Left cardiac atrium (tissue), 4 donors: ENCODE measurements around the gene NOTCH1. TPM values are rescaled to one million over a fixed set of nuclear protein-coding genes. Genes with fewer than 3 reads are reported as not detected.

Source experiments
- ATAC-seq, 2 donors: fragments of 200-7000 bp; cut with Tn5 transposase; one replicate each; pipeline ENCODE4 v1.9.1; 2020; ENCODE audit warnings: mild to moderate bottlenecking in 2 of 2, moderate library complexity in 2 of 2
- DNase-seq: peaks from one replicate; pipeline ENCODE4 v3.0.0-alpha.2; 2020
- intact Hi-C, 2 donors: fragments of 100-400 bp; cut with DNase I; formaldehyde crosslinking; loops; one replicate each; pipeline versions ENCODE4 v1.14.1 to v1.15.1; 2022 to 2023
- long read RNA-seq: library from polyadenylated mRNA; unstranded; transcript quantifications from one replicate; pipeline ENCODE4 v2.0.0, GENCODE V29; 2021
- total RNA-seq, 2 donors: library from RNA; stranded (reverse); fragmentation: NEBNext Ultra II Directional; extraction: Animal tissue kit (Norgen Biotek cat#: 25700); gene quantifications; one replicate each; pipeline ENCODE4 v1.2.1, GENCODE V29; 2021
- donor health status: DM: no; HTN: yes; CAD: no.
- donor health status: DM: no; HTN: yes; CAD: no; lungs with severe emphysema.
- donor health status: DM: yes; HTN: yes; CAD: no.
- donor health status: Dilated cardiomyopathy.

NOTCH1 gene
- 10 to 100 TPM; 22.7 to 36.0 TPM for total RNA-seq
- long read RNA-seq, partial matches to known transcripts = 2 of 5 reads
- long read RNA-seq, other reads (novel, unspliced or antisense) = 3 of 5 reads

- ATAC-seq (peak; percentile 81 to 84), DNase-seq (peak; percentile 95)
- intact Hi-C loops = loop anchor here (10.0 kb wide), 3 partner anchors 51 to 79 kb away; no protein-coding TSS in a partner anchor
Observed at GRCh38 chr9:136545965-136546696, at the start of gene NOTCH1. TSS of gene NOTCH1 (minus strand) at chr9:136546048. CDS start at chr9:136545786, 262 bp downstream.

- intact Hi-C loops = no loop called here
- ATAC-seq (no peak), DNase-seq (no peak)
Observed at GRCh38 chr9:136594492-136594891, 48.6 kb upstream of the NOTCH1 start.

GRCh38 chr9:136593581-136593980, 47.7 kb upstream of the NOTCH1 start:
- intact Hi-C loops = no loop called here
- ATAC-seq (no peak), DNase-seq (no peak)

- no peak for DNase-seq
- intact Hi-C loops = no loop called here
Observed at GRCh38 chr9:136592666-136593065, 46.8 kb upstream of the NOTCH1 start.

GRCh38 chr9:136590821-136591752, 45.2 kb upstream of the NOTCH1 start:
- DNase-seq (no peak), ATAC-seq (peak; percentile 17 to 58)
- intact Hi-C loops = no loop called here

More at GRCh38 chr9:136592666-136593065, 46.8 kb upstream of the NOTCH1 start:
- ATAC-seq = no peak

- ATAC-seq = no peak
- intact Hi-C loops = no loop called here
- no peak for DNase-seq
Observed at GRCh38 chr9:136589766-136590763, 44.2 kb upstream of the NOTCH1 start.

GRCh38 chr9:136588663-136589464, 43.0 kb upstream of the NOTCH1 start:
- no peak for ATAC-seq
- DNase-seq = no peak
- intact Hi-C loops = no loop called here

GRCh38 chr9:136587944-136588662, 42.3 kb upstream of the NOTCH1 start:
- intact Hi-C loops = no loop called here
- ATAC-seq = no peak
- no peak for DNase-seq

- intact Hi-C loops = no loop called here
- DNase-seq (peak; percentile 81), ATAC-seq (peak; percentile 51 to 63)
Observed at GRCh38 chr9:136587145-136587943, 41.5 kb upstream of the NOTCH1 start.

- intact Hi-C loops = no loop called here
- no peak for DNase-seq
- no peak for ATAC-seq
Observed at GRCh38 chr9:136586391-136586953, 40.6 kb upstream of the NOTCH1 start.

GRCh38 chr9:136585531-136586120, 39.8 kb upstream of the NOTCH1 start:
- ATAC-seq (no peak), DNase-seq (no peak)
- intact Hi-C loops = no loop called here

GRCh38 chr9:136584934-136585333, 39.1 kb upstream of the NOTCH1 start:
- intact Hi-C loops = no loop called here
- no peak for DNase-seq
- ATAC-seq = peak; percentile 50 to 67

- no peak for ATAC-seq
- intact Hi-C loops = no loop called here
- no peak for DNase-seq
Observed at GRCh38 chr9:136584401-136584932, 38.6 kb upstream of the NOTCH1 start.

GRCh38 chr9:136582977-136583735, 37.3 kb upstream of the NOTCH1 start:
- ATAC-seq (no peak), DNase-seq (no peak)
- intact Hi-C loops = no loop called here
